ENCODE measurements around the gene NRROS. TPM values are rescaled to one million over a fixed set of nuclear protein-coding genes. Genes with fewer than 3 reads are reported as not detected.

NRROS gene
- total RNA-seq, 2 donors from 2014 or later = 2.1 to 3.2 TPM

- H3K36me3 Mint-ChIP-seq (ENCODE audit: low read depth) = peaks cover 3% of the 10 kb centered on the region
- H3K9ac ChIP-seq (ENCODE audit: extremely low read depth, low read length, poor library complexity, severe bottlenecking) = no peak overlapping the region
- H3K4me1 Mint-ChIP-seq = peaks cover 6% of the 10 kb centered on the region
- H3K27ac Mint-ChIP-seq = no peak overlapping the region
- TF ChIP-seq, protein P1, sequence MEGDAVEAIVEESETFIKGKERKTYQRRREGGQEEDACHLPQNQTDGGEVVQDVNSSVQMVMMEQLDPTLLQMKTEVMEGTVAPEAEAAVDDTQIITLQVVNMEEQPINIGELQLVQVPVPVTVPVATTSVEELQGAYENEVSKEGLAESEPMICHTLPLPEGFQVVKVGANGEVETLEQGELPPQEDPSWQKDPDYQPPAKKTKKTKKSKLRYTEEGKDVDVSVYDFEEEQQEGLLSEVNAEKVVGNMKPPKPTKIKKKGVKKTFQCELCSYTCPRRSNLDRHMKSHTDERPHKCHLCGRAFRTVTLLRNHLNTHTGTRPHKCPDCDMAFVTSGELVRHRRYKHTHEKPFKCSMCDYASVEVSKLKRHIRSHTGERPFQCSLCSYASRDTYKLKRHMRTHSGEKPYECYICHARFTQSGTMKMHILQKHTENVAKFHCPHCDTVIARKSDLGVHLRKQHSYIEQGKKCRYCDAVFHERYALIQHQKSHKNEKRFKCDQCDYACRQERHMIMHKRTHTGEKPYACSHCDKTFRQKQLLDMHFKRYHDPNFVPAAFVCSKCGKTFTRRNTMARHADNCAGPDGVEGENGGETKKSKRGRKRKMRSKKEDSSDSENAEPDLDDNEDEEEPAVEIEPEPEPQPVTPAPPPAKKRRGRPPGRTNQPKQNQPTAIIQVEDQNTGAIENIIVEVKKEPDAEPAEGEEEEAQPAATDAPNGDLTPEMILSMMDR (conservative IDR thresholded peaks at IDR 0.05) = peak; percentile 12
- H3K36me3 ChIP-seq (ENCODE audit: control insufficient read depth, insufficient read depth, low read length) = no peaks in the 10 kb centered on the region
- H3K4me3 ChIP-seq (ENCODE audit: low read length) = no peak overlapping the region
- 43 to 77% methylated on average over 1 to 3 of the region's 3 CpGs for WGBS, 2 experiments (ENCODE audit: insufficient coverage in 1 of 2, insufficient read length in 1 of 2)
- H3K27me3 Mint-ChIP-seq (ENCODE audit: insufficient read depth) = no peaks in the 10 kb centered on the region
- no peaks in the 10 kb centered on the region for H3K4me1 ChIP-seq (ENCODE audit: control insufficient read depth, insufficient read depth, low read length)
- no peaks in the 10 kb centered on the region for H3K9me3 ChIP-seq (ENCODE audit: control insufficient read depth, low read length)
- H3K27ac ChIP-seq (ENCODE audit: low read depth, low read length) = no peak overlapping the region
- DNase-seq = no peak
- H3K27me3 ChIP-seq (ENCODE audit: control insufficient read depth, insufficient read depth, low read length, poor library complexity, severe bottlenecking) = no peaks in the 10 kb centered on the region
- no peaks in the 10 kb centered on the region for H3K9me3 Mint-ChIP-seq
- H3K4me3 Mint-ChIP-seq = no peak overlapping the region
These were observed 12.3 kb downstream of the NRROS start for GRCh38 chr3:196651819-196652218.

DNA sequence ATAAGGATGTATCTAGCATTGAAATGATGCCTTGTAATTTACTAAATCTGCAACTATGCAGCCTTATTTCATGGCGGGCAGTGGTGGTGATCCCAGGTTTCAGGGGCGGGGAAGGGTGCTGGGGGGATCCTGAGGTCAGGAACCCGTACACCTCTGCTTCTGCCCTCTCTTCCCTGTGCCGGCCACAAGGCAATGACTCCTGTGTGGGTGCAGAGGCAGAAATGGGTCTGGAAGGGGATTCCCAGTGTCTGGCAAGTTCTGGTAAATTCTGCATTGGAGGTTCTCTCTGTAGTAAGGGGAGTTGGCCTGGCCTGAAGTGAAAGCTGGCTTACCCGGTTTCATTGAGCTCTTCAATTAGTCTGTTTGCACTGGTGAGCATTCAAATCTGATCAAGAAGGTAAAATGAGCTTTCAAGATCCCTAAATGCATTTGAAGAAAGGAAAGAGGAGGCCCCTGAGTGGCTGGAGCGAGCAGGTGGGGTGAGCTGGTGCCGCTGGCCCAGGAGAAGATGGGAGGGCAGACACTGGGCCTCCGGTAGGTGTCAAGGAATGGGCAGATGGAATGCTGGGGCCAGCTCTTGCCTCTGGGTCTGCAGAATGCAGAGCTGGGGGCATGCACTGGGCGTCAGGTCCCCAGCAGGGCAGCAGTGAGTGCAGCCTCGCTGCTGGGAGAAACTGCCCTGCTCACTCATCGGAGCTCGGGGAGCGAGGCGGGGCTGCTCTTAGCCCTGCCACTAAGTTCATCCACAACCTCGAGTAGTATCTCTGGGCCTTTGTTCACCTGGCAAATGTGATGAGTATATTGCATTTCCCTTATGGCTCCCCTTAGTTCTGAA is 13.7 kb downstream of the NRROS start:
- Mint-ChIP-seq H3K27ac (no peak overlapping the region), H3K36me3 (ENCODE audit: low read depth) (peaks cover 3% of the 10 kb centered on the region), H3K27me3 (ENCODE audit: insufficient read depth) (no peaks in the 10 kb centered on the region), H3K4me3 (no peak overlapping the region), H3K4me1 (peaks cover 6% of the 10 kb centered on the region), H3K9me3 (no peaks in the 10 kb centered on the region)
- Histone ChIP-seq H3K36me3 (ENCODE audit: control insufficient read depth, insufficient read depth, low read length) (no peaks in the 10 kb centered on the region), H3K27me3 (ENCODE audit: control insufficient read depth, insufficient read depth, low read length, poor library complexity, severe bottlenecking) (no peaks in the 10 kb centered on the region), H3K4me1 (ENCODE audit: control insufficient read depth, insufficient read depth, low read length) (no peaks in the 10 kb centered on the region), H3K9ac (ENCODE audit: extremely low read depth, low read length, poor library complexity, severe bottlenecking) (no peak overlapping the region), H3K4me3 (ENCODE audit: low read length) (no peak overlapping the region), H3K27ac (ENCODE audit: low read depth, low read length) (no peak overlapping the region), H3K9me3 (ENCODE audit: control insufficient read depth, low read length) (no peaks in the 10 kb centered on the region)
- WGBS, 2 experiments (ENCODE audit: insufficient coverage in 1 of 2, insufficient read length in 1 of 2) = 70 to 90% methylated on average over 10 to 15 of the region's 15 CpGs
- no peak for DNase-seq
- TF ChIP-seq, protein P1 (conservative IDR thresholded peaks at IDR 0.05) = no peak

DNA sequence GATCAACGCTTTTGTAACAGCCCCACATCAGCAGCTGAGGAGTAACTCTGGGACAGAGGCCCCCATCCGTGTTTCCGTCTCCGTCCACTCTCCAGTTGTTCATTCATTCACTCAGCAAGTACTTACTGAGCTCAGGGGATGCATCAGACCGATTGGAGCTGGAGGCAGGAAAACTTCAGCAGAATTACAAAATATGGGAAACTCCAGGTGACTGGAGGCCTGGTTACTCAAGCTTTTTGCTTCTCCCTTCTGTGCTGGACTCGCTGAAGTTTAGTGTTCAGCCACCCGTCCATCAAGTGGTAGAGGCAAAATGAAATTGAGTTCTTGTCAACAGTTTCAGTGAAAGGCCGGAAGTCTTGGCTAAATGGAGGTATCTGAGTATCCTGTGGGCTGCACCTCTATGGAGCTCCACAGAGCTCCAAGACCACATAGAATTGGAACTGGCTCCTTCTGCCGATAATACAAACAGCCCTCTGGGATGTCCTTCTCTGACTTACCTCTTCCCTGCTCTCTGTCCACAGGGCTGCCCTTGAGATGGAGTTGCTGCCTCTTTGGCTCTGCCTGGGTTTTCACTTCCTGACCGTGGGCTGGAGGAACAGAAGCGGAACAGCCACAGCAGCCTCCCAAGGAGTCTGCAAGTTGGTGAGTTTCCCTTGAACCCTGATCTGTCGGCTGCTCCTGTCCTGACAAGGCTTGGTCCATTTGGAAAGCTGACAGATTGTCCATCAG is 14.7 kb downstream of the NRROS start:
- WGBS, 2 experiments (ENCODE audit: insufficient coverage in 1 of 2, insufficient read length in 1 of 2) = 87 to 96% methylated on average over 9 to 12 of the region's 12 CpGs
- Mint-ChIP-seq H3K27me3 (ENCODE audit: insufficient read depth) (no peaks in the 10 kb centered on the region), H3K9me3 (no peaks in the 10 kb centered on the region), H3K4me3 (no peak overlapping the region), H3K4me1 (peaks cover 3% of the 10 kb centered on the region), H3K36me3 (ENCODE audit: low read depth) (peaks cover 3% of the 10 kb centered on the region), H3K27ac (no peak overlapping the region)
- TF ChIP-seq, protein P1 (conservative IDR thresholded peaks at IDR 0.05) = no peak
- Histone ChIP-seq H3K36me3 (ENCODE audit: control insufficient read depth, insufficient read depth, low read length) (no peaks in the 10 kb centered on the region), H3K27ac (ENCODE audit: low read depth, low read length) (no peak overlapping the region), H3K4me3 (ENCODE audit: low read length) (no peak overlapping the region), H3K27me3 (ENCODE audit: control insufficient read depth, insufficient read depth, low read length, poor library complexity, severe bottlenecking) (no peaks in the 10 kb centered on the region), H3K9ac (ENCODE audit: extremely low read depth, low read length, poor library complexity, severe bottlenecking) (no peak overlapping the region), H3K4me1 (ENCODE audit: control insufficient read depth, insufficient read depth, low read length) (no peaks in the 10 kb centered on the region), H3K9me3 (ENCODE audit: control insufficient read depth, low read length) (no peaks in the 10 kb centered on the region)
- DNase-seq = no peak
